H1 (cell line): ENCODE results near the gene IL36A. TPM values are rescaled to one million over a fixed set of nuclear protein-coding genes. Genes with fewer than 3 reads are reported as not detected.

Experiments
- CTCF ChIA-PET: fragments of 300-600 bp; sonication (Branson Sonifier 250); formaldehyde crosslinking; loops from one replicate; lab custom pipeline; 2021; ENCODE audit not compliant: partially characterized antibody; lab: Charles Lee
- POLR2A ChIA-PET: fragments of 300-600 bp; sonication (Branson Sonifier 250); formaldehyde crosslinking; loops from one replicate; lab custom pipeline; 2021; ENCODE audit warnings: inconsistent platforms; ENCODE audit not compliant: partially characterized antibody; lab: Charles Lee
- DNase-seq, 2 experiments: peaks; one replicate each; pipeline versions ENCODE4 v3.0.0 to v3.0.0-alpha.2; 2010 to 2022; ENCODE audit warnings: low spot score in 2 of 2, low read depth in 1 of 2, mixed read lengths in 1 of 2
- FAIRE-seq: peaks from 2 replicates; lab custom pipeline; 2011; peaks lifted over from hg19 to GRCh38; lab: Jason Lieb, UNC
- H2AFZ ChIP-seq: 2 replicates; pipeline ENCODE4 v1.8.1; 2012; ENCODE audit warnings: low read length, inconsistent platforms
- H2AK5ac ChIP-seq: 2 replicates; pipeline ENCODE4 v1.6.1; 2013; ENCODE audit warnings: low read depth, low read length
- H2BK120ac ChIP-seq: replicated peaks from 2 replicates; pipeline ENCODE3; 2013; ENCODE audit warnings: low read depth, low read length, inconsistent platforms
- H2BK12ac ChIP-seq: 2 replicates; pipeline ENCODE4 v1.6.1; 2013; ENCODE audit warnings: low read depth, low read length
- H2BK15ac ChIP-seq: 2 replicates; pipeline ENCODE4 v1.6.1; 2013; ENCODE audit warnings: low read length
- H2BK20ac ChIP-seq: 2 replicates; pipeline ENCODE4 v1.6.1; 2013; ENCODE audit warnings: low read length
- H2BK5ac ChIP-seq: 2 replicates; pipeline ENCODE4 v1.6.1; 2013; ENCODE audit warnings: low read depth, low read length
- H3K14ac ChIP-seq: 2 replicates; pipeline ENCODE4 v1.6.1; 2013; ENCODE audit warnings: inconsistent platforms; ENCODE audit not compliant: insufficient read length
- H3K18ac ChIP-seq: 2 replicates; pipeline ENCODE4 v1.6.1; 2013; ENCODE audit warnings: low read length; ENCODE audit errors: extremely low read depth
- H3K23ac ChIP-seq: 2 replicates; pipeline ENCODE4 v1.6.1; 2013; ENCODE audit warnings: inconsistent platforms; ENCODE audit not compliant: insufficient read length
- H3K23me2 ChIP-seq: 2 replicates; pipeline ENCODE4 v1.6.1; 2013; ENCODE audit warnings: low read depth, low read length
- H3K27ac ChIP-seq: 2 replicates; pipeline ENCODE4 v1.6.1; 2011; ENCODE audit warnings: low read depth, low read length, inconsistent platforms
- H3K27me3 ChIP-seq, 4 experiments: replicated peaks in 1 of 4; 1 replicate in 1 of 4; 2 replicates in 3 of 4; pipeline versions ENCODE4 v1.6.1 to v1.8.1; 2011 to 2013; ENCODE audit warnings: low read length in 3 of 4, mild to moderate bottlenecking in 3 of 4, inconsistent platforms in 2 of 4, mixed read lengths in 2 of 4, moderate library complexity in 1 of 4; ENCODE audit not compliant: control insufficient read depth in 3 of 4, insufficient read depth in 3 of 4; ENCODE audit errors: extremely low read depth in 1 of 4
- H3K36me3 ChIP-seq, 4 experiments: 2 replicates each; pipeline versions ENCODE4 v1.6.1 to v1.8.1; 2011 to 2013; ENCODE audit warnings: mild to moderate bottlenecking in 4 of 4, low read length in 3 of 4, moderate library complexity in 2 of 4, control low read depth in 1 of 4, inconsistent platforms in 1 of 4; ENCODE audit not compliant: insufficient read depth in 4 of 4, control insufficient read depth in 2 of 4
- H3K4ac ChIP-seq: replicated peaks from 2 replicates; pipeline ENCODE3; 2013; ENCODE audit warnings: low read length, low read depth, mixed read lengths, inconsistent platforms; ENCODE audit not compliant: insufficient read length
- H3K4me1 ChIP-seq, 4 experiments: replicated peaks in 1 of 4; 1 replicate in 1 of 4; 2 replicates in 3 of 4; pipeline versions ENCODE4 v1.6.1 to v1.8.1; 2011 to 2013; ENCODE audit warnings: low read length in 3 of 4, inconsistent platforms in 2 of 4, mixed read lengths in 1 of 4; ENCODE audit not compliant: insufficient read depth in 4 of 4, control insufficient read depth in 3 of 4
- H3K4me2 ChIP-seq, 2 experiments: 2 replicates each; pipeline versions ENCODE4 v1.6.1 to v1.8.1; 2011 to 2013; ENCODE audit warnings: low read depth in 2 of 2, low read length in 2 of 2, control low read depth in 1 of 2, inconsistent platforms in 1 of 2, mild to moderate bottlenecking in 1 of 2; ENCODE audit not compliant: insufficient read depth in 1 of 2
- H3K4me3 ChIP-seq, 4 experiments: fragments of 200-600, 300-600 bp in 1 of 4; sonication (generic), shearing (Covaris generic), sonication (Bioruptor Twin) in 1 of 4; 2 replicates each; pipeline versions ENCODE4 v1.5.1 to v1.8.1; 2011 to 2016; ENCODE audit warnings: low read length in 4 of 4, low read depth in 3 of 4, control low read depth in 2 of 4, inconsistent platforms in 2 of 4, mild to moderate bottlenecking in 2 of 4, mixed read lengths in 1 of 4, moderate library complexity in 1 of 4; ENCODE audit not compliant: insufficient read depth in 2 of 4; ENCODE audit errors: extremely low read depth in 1 of 4
- H3K56ac ChIP-seq: replicated peaks from 2 replicates; pipeline ENCODE3; 2013; ENCODE audit warnings: low read depth, mild to moderate bottlenecking, mixed read lengths, low read length, inconsistent platforms; ENCODE audit not compliant: insufficient read length
- H3K79me1 ChIP-seq: 2 replicates; pipeline ENCODE4 v1.6.1; 2013; ENCODE audit warnings: low read depth, low read length, control low read depth
- H3K79me2 ChIP-seq, 2 experiments: 2 replicates each; pipeline versions ENCODE4 v1.6.1 to v1.8.1; 2012 to 2013; ENCODE audit warnings: low read length in 2 of 2, mild to moderate bottlenecking in 2 of 2, inconsistent platforms in 1 of 2; ENCODE audit not compliant: insufficient read depth in 2 of 2, control insufficient read depth in 1 of 2
- H3K9ac ChIP-seq, 4 experiments: replicated peaks in 1 of 4; 1 replicate in 1 of 4; 2 replicates in 3 of 4; pipeline versions ENCODE4 v1.6.1 to v1.8.1; 2011 to 2013; ENCODE audit warnings: low read depth in 3 of 4, low read length in 3 of 4, control low read depth in 2 of 4, mild to moderate bottlenecking in 2 of 4, moderate library complexity in 2 of 4, inconsistent platforms in 1 of 4; ENCODE audit errors: extremely low read depth in 1 of 4
- H3K9me3 ChIP-seq, 2 experiments: 2 replicates each; pipeline versions ENCODE4 v1.6.1 to v1.8.1; 2012 to 2013; ENCODE audit warnings: mild to moderate bottlenecking in 2 of 2, moderate library complexity in 2 of 2, control low read depth in 1 of 2, inconsistent platforms in 1 of 2, low read depth in 1 of 2, low read length in 1 of 2, mixed read lengths in 1 of 2; ENCODE audit not compliant: insufficient read depth in 2 of 2
- H4K20me1 ChIP-seq, 2 experiments: replicated peaks in 1 of 2; 2 replicates each; pipeline versions ENCODE3 to v1.8.1; 2011 to 2013; ENCODE audit warnings: inconsistent platforms in 2 of 2, low read length in 2 of 2, mild to moderate bottlenecking in 1 of 2; ENCODE audit not compliant: insufficient read depth in 2 of 2, control insufficient read depth in 1 of 2
- H4K5ac ChIP-seq: 2 replicates; pipeline ENCODE4 v1.6.1; 2013; ENCODE audit warnings: low read length, low read depth, mixed read lengths, inconsistent platforms; ENCODE audit not compliant: insufficient read length
- H4K8ac ChIP-seq: 2 replicates; pipeline ENCODE4 v1.8.0; 2013; ENCODE audit warnings: mild to moderate bottlenecking, moderate library complexity, low read length, inconsistent platforms; ENCODE audit not compliant: insufficient read depth; ENCODE audit errors: extremely low read depth
- H4K91ac ChIP-seq: replicated peaks from 2 replicates; pipeline ENCODE3; 2013; ENCODE audit warnings: low read length, mixed read lengths, inconsistent platforms; ENCODE audit not compliant: insufficient read length
- BACH1 ChIP-seq: IDR thresholded peaks from 2 replicates; pipeline ENCODE4 v1.6.1; 2012; ENCODE audit warnings: low read length, improper control_type of control experiment
- CHD2 ChIP-seq: IDR thresholded peaks from 2 replicates; pipeline ENCODE4 v1.6.1; 2012; ENCODE audit warnings: low read length, improper control_type of control experiment
- HDAC2 ChIP-seq, 2 experiments: fragments of 300-600 bp in 1 of 2; sonication (generic) in 1 of 2; IDR thresholded peaks; 2 replicates each; pipeline ENCODE4 v1.6.1; 2011 to 2012; ENCODE audit warnings: low read depth in 2 of 2, low read length in 2 of 2, mild to moderate bottlenecking in 2 of 2, moderate library complexity in 2 of 2, borderline replicate concordance in 1 of 2, inconsistent platforms in 1 of 2
- SAP30 ChIP-seq: fragments of 300-600 bp; sonication (generic); IDR thresholded peaks from 2 replicates; pipeline ENCODE4 v1.7.1; 2012; ENCODE audit warnings: low read length, moderate library complexity, mild to moderate bottlenecking, inconsistent platforms; ENCODE audit not compliant: insufficient read depth, insufficient replicate concordance
- SIX5 ChIP-seq: IDR thresholded peaks from 2 replicates; pipeline ENCODE4 v1.6.1; 2011; ENCODE audit warnings: mild to moderate bottlenecking, low read depth, low read length
- SP1 ChIP-seq: IDR thresholded peaks from 2 replicates; pipeline ENCODE4 v1.6.1; 2011; ENCODE audit warnings: low read depth, low read length
- WGBS, 2 experiments: shearing (Covaris generic) in 1 of 2; methylation state at CpG; one replicate each; pipeline versions ENCODE4 v1.1.6 to v1.1.7; 2013 to 2015; ENCODE audit warnings: low lambda C conversion rate in 2 of 2, mixed read lengths in 2 of 2, inconsistent platforms in 1 of 2, low coverage in 1 of 2, missing lambda C conversion rate in 1 of 2; ENCODE audit not compliant: insufficient replicate concordance in 2 of 2, insufficient coverage in 1 of 2, insufficient read length in 1 of 2; ENCODE audit errors: extremely low coverage in 1 of 2, missing lambda C conversion rate in 1 of 2; 5-methylcytosine and 5-hydroxymethylcytosine counted together
- polyA plus RNA-seq, 7 experiments: library from polyadenylated mRNA; depleted of rRNA in 3 of 7; stranded (reverse) in 5 of 7; unstranded in 2 of 7; fragments of >200 nt in 5 of 7; fragments of 200-250 nt in 2 of 7; gene quantifications; 1 replicate in 5 of 7; 2 replicates in 1 of 7; 4 replicates in 1 of 7; pipeline versions ENCODE4 v1.2.1 to v1.2.3, GENCODE V29; 2011 to 2013; ENCODE audit warnings: missing spikeins in 2 of 7, mixed read lengths in 2 of 7
- total RNA-seq: library from RNA; stranded (reverse); fragmentation: NEBNext Ultra II Directional; extraction: Animal tissue kit (Norgen Biotek cat#: 25700); gene quantifications from 2 replicates; pipeline ENCODE4 v1.2.1, GENCODE V29; 2021

IL36A gene
- total and polyA plus RNA-seq, 2 of the 8 experiments (the other 6 are each of a cell fraction or from before 2014, with no cell fraction given): not detected

GRCh38 chr2:113046465-113046864 is 41.2 kb downstream of the IL36A start:
- Histone ChIP-seq H2AK5ac (no peak overlapping the region), H3K79me2 (no peaks in the 10 kb centered on the region), H3K23me2 (no peaks in the 10 kb centered on the region), H3K23ac (no peak overlapping the region), H2BK20ac (no peak overlapping the region), H3K4me1 (no peaks in the 10 kb centered on the region), H3K18ac (no peak overlapping the region), H2BK12ac (no peak overlapping the region), H4K20me1 (no peaks in the 10 kb centered on the region), H4K5ac (no peak overlapping the region), H2BK15ac (no peak overlapping the region), H2BK120ac (no peak overlapping the region), H3K79me1 (no peaks in the 10 kb centered on the region), H3K27me3 (no peaks in the 10 kb centered on the region), H3K4ac (no peak overlapping the region), H3K14ac (no peak overlapping the region), H2BK5ac (no peak overlapping the region), H2AFZ (no peak overlapping the region), H3K4me3 (no peak overlapping the region), H3K36me3 (no peaks in the 10 kb centered on the region), H3K4me2 (no peak overlapping the region), H3K9ac (no peak overlapping the region), H3K9me3 (peaks cover 6 to 11% of the 10 kb centered on the region in 2 experiments), H4K8ac (no peak overlapping the region), H3K27ac (no peak overlapping the region), H3K56ac (no peak overlapping the region), H4K91ac (no peak overlapping the region)
- no peak for TF ChIP-seq SIX5
- no peak for TF ChIP-seq HDAC2 (IDR thresholded peaks at IDR 0.05; ENCODE audit: borderline replicate concordance in 1 of 2, low read depth in 2 of 2, low read length in 2 of 2)
- no peak for TF ChIP-seq SP1
- no peak for TF ChIP-seq BACH1
- TF ChIP-seq SAP30: no peak
- TF ChIP-seq CHD2: no peak
- POLR2A ChIA-PET: no interaction called here
- FAIRE-seq (no peak), DNase-seq (no peak)
- CTCF ChIA-PET: interaction anchor here (1.2 to 1.3 kb wide), 2 partner anchors 34 to 87 kb away, joined by 3 read pairs; no protein-coding TSS in a partner anchor
- 89% methylated on average over 5 of the region's 5 CpGs; no CpG with 5 or more reads in 1 of the 2 experiments for WGBS, 2 experiments
